HepG2 (cell line): Measurements from ENCODE around the gene TUBB3. TPM values are rescaled to one million over a fixed set of nuclear protein-coding genes. Genes with fewer than 3 reads are reported as not detected.
A peak's percentile ranks its signal among the peaks of the same experiment; 100 is the strongest.

ENCODE experiments used
- ATAC-seq: fragments of 200-7000 bp; cut with Tn5 transposase; 3 replicates; pipeline ENCODE4 v1.9.1; 2020; ENCODE audit warnings: mild to moderate bottlenecking, moderate library complexity
- BruUV-seq: library from RNA; stranded (reverse); fragments of 400-500 nt; replicated peaks from 2 replicates; lab custom pipeline; 2021; lab: Mats Ljungman, UMichigan
- CTCF ChIA-PET: fragments of 300-600 bp; formaldehyde crosslinking; extraction: SDS; loops from one replicate; lab custom pipeline; 2021; ENCODE audit warnings: low total read pairs, inconsistent platforms, low intra/inter-chr PET ratio; lab: Yijun Ruan, JAX
- POLR2A ChIA-PET: fragments of 350-600 bp; sonication (Branson Sonifier 250); formaldehyde crosslinking; loops from one replicate; lab custom pipeline; 2020; ENCODE audit warnings: antibody characterized with exemption, inconsistent platforms; lab: Yijun Ruan, JAX
- DNase-seq: peaks from one replicate; pipeline ENCODE4 v3.0.0-alpha.2; 2015; ENCODE audit warnings: low spot score
- FAIRE-seq: peaks from 3 replicates; lab custom pipeline; 2011; peaks lifted over from hg19 to GRCh38; lab: Jason Lieb, UNC
- H2AFZ ChIP-seq: one replicate; pipeline ENCODE4 v1.6.1; 2011; ENCODE audit warnings: low read length, inconsistent platforms
- H3K27ac ChIP-seq: fragments of 300-600 bp; 3 replicates; pipeline ENCODE4 v1.8.0; 2011; ENCODE audit warnings: mixed run types, mild to moderate bottlenecking, mixed read lengths, low read length, inconsistent platforms; ENCODE audit not compliant: insufficient read depth; ENCODE audit errors: extremely low read length
- H3K27me3 ChIP-seq, 2 experiments: fragments of 200-600 bp in 1 of 2; 2 replicates in 1 of 2; 3 replicates in 1 of 2; pipeline versions ENCODE4 v1.6.0 to v1.8.0; 2011; ENCODE audit warnings: low read length in 2 of 2, mild to moderate bottlenecking in 2 of 2, moderate library complexity in 2 of 2, inconsistent platforms in 1 of 2; ENCODE audit not compliant: insufficient read depth in 2 of 2, control insufficient read depth in 1 of 2
- H3K36me3 ChIP-seq, 2 experiments: fragments of 200-600 bp in 1 of 2; replicated peaks in 1 of 2; 2 replicates in 1 of 2; 3 replicates in 1 of 2; pipeline versions ENCODE4 v1.5.1 to v1.8.0; 2011; ENCODE audit warnings: low read length in 2 of 2, inconsistent platforms in 1 of 2; ENCODE audit not compliant: insufficient read depth in 2 of 2, control insufficient read depth in 1 of 2
- H3K4me1 ChIP-seq: 2 replicates; pipeline ENCODE4 v1.5.1; 2012; ENCODE audit warnings: low read length, inconsistent platforms; ENCODE audit not compliant: insufficient read depth
- H3K4me2 ChIP-seq: 2 replicates; pipeline ENCODE4 v1.6.0; 2011; ENCODE audit warnings: low read depth, low read length, inconsistent platforms
- H3K4me3 ChIP-seq, 3 experiments: fragments of 200-600 bp in 1 of 3; sonication (generic), shearing (Covaris generic) in 1 of 3; replicated peaks in 1 of 3; 2 replicates each; pipeline ENCODE4 v1.5.1; 2011 to 2016; ENCODE audit warnings: low read length in 3 of 3, inconsistent platforms in 2 of 3, low read depth in 2 of 3, mild to moderate bottlenecking in 2 of 3, control low read depth in 1 of 3, mixed read lengths in 1 of 3; ENCODE audit not compliant: insufficient read depth in 1 of 3
- H3K79me2 ChIP-seq: one replicate; pipeline ENCODE4 v1.6.1; 2011; ENCODE audit warnings: low read length, inconsistent platforms; ENCODE audit not compliant: insufficient read depth
- H3K9ac ChIP-seq: 2 replicates; pipeline ENCODE4 v1.6.0; 2011; ENCODE audit warnings: mild to moderate bottlenecking, low read depth, low read length, inconsistent platforms; ENCODE audit not compliant: insufficient read depth
- H3K9me3 ChIP-seq: 2 replicates; pipeline ENCODE4 v1.5.1; 2012; ENCODE audit warnings: mild to moderate bottlenecking, low read length
- H4K20me1 ChIP-seq: 2 replicates; pipeline ENCODE4 v1.6.0; 2011; ENCODE audit warnings: inconsistent platforms, mild to moderate bottlenecking, low read length, moderate library complexity; ENCODE audit not compliant: insufficient read depth
- AGO2 ChIP-seq: fragments of 200-400 bp; formaldehyde crosslinking; optimal IDR thresholded peaks from 2 replicates; pipeline ENCODE3; 2017; ENCODE audit warnings: mild to moderate bottlenecking, low read depth, low read length, moderate library complexity
- HNRNPH1 ChIP-seq: fragments of 200-400 bp; formaldehyde crosslinking; optimal IDR thresholded peaks from 2 replicates; pipeline ENCODE3; 2017; ENCODE audit warnings: mild to moderate bottlenecking, low read depth, low read length
- NRL ChIP-seq: sonication (generic); formaldehyde crosslinking; IDR thresholded peaks from 2 replicates; pipeline ENCODE4 v1.5.0; 2020; ENCODE audit warnings: missing genetic modification reagents, mild to moderate bottlenecking, moderate library complexity, borderline replicate concordance
- PAF1 ChIP-seq: IDR thresholded peaks from 2 replicates; pipeline ENCODE4 v1.6.1; 2016; ENCODE audit warnings: missing genetic modification reagents, missing compliant biosample characterization
- RARG ChIP-seq: sonication (generic); formaldehyde crosslinking; IDR thresholded peaks from 2 replicates; pipeline ENCODE4 v1.4.0; 2020; ENCODE audit warnings: low read depth, mild to moderate bottlenecking, missing genetic modification reagents
- STAG1 ChIP-seq: sonication (generic); formaldehyde crosslinking; IDR thresholded peaks from 2 replicates; pipeline ENCODE4 v1.4.0; 2020; ENCODE audit warnings: missing genetic modification reagents
- TFDP1 ChIP-seq: IDR thresholded peaks from 2 replicates; pipeline ENCODE4 v1.6.1; 2016; ENCODE audit warnings: missing compliant biosample characterization, missing genetic modification reagents, borderline replicate concordance
- ZNF263 ChIP-seq: sonication (generic); formaldehyde crosslinking; IDR thresholded peaks from 2 replicates; pipeline ENCODE4 v1.4.0; 2020; ENCODE audit warnings: missing genetic modification reagents
- ZNF292 ChIP-seq: sonication (generic); formaldehyde crosslinking; IDR thresholded peaks from 2 replicates; pipeline ENCODE4 v1.8.1; 2022; ENCODE audit warnings: mild to moderate bottlenecking, low read depth, missing genetic modification reagents, borderline replicate concordance
- WGBS: methylation state at CpG from one replicate; pipeline ENCODE4 v1.1.6; 2017; ENCODE audit warnings: low lambda C conversion rate; 5-methylcytosine and 5-hydroxymethylcytosine counted together
- in situ Hi-C: cut with HindIII; loops from 2 replicates; pipeline ENCODE4 v1.10.0; 2017; ENCODE audit warnings: low pct_unique_long_range_greater_than_20kb; ENCODE audit not compliant: extremely low pct_ligation_motif_present
- intact Hi-C: fragments of 100-400 bp; cut with micrococcal nuclease; formaldehyde crosslinking; loops from one replicate; pipeline ENCODE4 v1.10.0; 2022; ENCODE audit not compliant: unreplicated experiment
- polyA plus RNA-seq, 8 experiments: library from polyadenylated mRNA; depleted of rRNA in 3 of 8; stranded (reverse) in 7 of 8; unstranded in 1 of 8; fragments of >200 nt; fragmentation: Illumina TruSeq in 4 of 8; extraction: Trizol in 4 of 8; gene quantifications; 2 replicates each; pipeline versions ENCODE4 v1.2.1 to v1.2.3, GENCODE V29; 2011 to 2016; ENCODE audit warnings: low read depth in 4 of 8, missing spikeins in 1 of 8, mixed read lengths in 1 of 8; ENCODE audit not compliant: insufficient read depth in 1 of 8
- total RNA-seq, 5 experiments: library from RNA; depleted of rRNA; stranded (reverse); fragments of >200 nt; fragmentation: Illumina TruSeq; extraction: Trizol; gene quantifications; 2 replicates each; pipeline ENCODE4 v1.2.3, GENCODE V29; 2016; ENCODE audit warnings: low read depth in 1 of 5

The TUBB3 gene
- total and polyA plus RNA-seq, 2 of the 13 experiments (the other 11 are each of a cell fraction or from before 2014, with no cell fraction given), result 110 to 185 TPM

DNA sequence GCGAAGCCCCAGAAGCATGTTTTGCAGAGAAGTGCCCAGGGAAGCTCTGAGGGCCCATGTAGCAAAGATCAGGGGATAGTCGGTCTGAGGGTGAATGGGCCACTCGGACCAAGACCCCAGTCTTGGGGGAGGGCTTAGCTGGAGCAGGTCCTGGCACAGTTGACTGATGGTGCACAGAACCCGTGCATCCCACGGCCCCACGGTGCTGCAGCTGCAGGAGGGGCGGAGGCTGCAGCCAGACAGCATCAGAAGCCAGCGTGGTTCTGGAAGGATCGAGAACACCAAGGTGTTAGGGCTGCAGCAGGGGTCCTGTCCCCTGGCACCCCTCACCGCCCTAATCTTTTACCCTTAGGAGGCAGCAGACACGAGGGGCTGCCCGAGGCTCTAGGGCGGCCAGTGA is 11.0 kb upstream of the TUBB3 start (continued):
- 0 out of 2 replicates have a peak, but pooled peaks have one; percentile 21 for TF ChIP-seq NRL (CRISPR knock-in tag)
- TF ChIP-seq RARG, result no peak
- no peak for TF ChIP-seq STAG1 (CRISPR knock-in tag)
- TF ChIP-seq HNRNPH1, result no peak

- H3K9ac ChIP-seq, result no peak overlapping the region
- TF ChIP-seq ZNF292 (CRISPR knock-in tag) (no peak), TFDP1 (0 out of 2 replicates have a peak, but pooled peaks have one; percentile 2), ZNF263 (CRISPR knock-in tag) (peak; percentile 17; the same call in 1 of the 2 replicates), AGO2 (peak; percentile 81), PAF1 (CRISPR knock-in tag) (0 out of 2 replicates have a peak, but pooled peaks have one; percentile 55)
- in situ Hi-C loops, result no loop called here
- no peak overlapping the region for H3K27ac ChIP-seq
- ChIA-PET POLR2A (interaction anchor here (8.1 kb wide), 1 partner anchor 10 kb away, joined by 78 read pairs; the partner anchor contains the start of gene TUBB3), CTCF (no interaction called here)
- no TSS peak for BruUV-seq
- no peaks in the 10 kb centered on the region; the same call in 1 of the 2 replicates for H4K20me1 ChIP-seq
- no peaks in the 10 kb centered on the region for H3K27me3 ChIP-seq
- H3K4me1 ChIP-seq, result peaks cover 43% of the 10 kb centered on the region
- no peak overlapping the region for H3K4me3 ChIP-seq
- no peak overlapping the region for H3K4me2 ChIP-seq
- intact Hi-C loops, result no loop called here
- no peaks in the 10 kb centered on the region for H3K79me2 ChIP-seq
- DNase-seq, result no peak
- WGBS, result 89% methylated on average over 14 of the region's 14 CpGs
- no peak for FAIRE-seq
- ATAC-seq, result no peak
- no peak overlapping the region for H2AFZ ChIP-seq
- peaks cover 2 to 12% of the 10 kb centered on the region in 2 experiments; a peak in 4 of 5 replicates for H3K36me3 ChIP-seq
- H3K9me3 ChIP-seq, result no peaks in the 10 kb centered on the region
Measured at GRCh38 chr16:89912627-89913026, 10.5 kb upstream of the TUBB3 start.
